ENCODE measurements around the gene TSNAX. TPM values are rescaled to one million over a fixed set of nuclear protein-coding genes. Genes with fewer than 3 reads are reported as not detected.

TSNAX gene
- total and polyA plus RNA-seq, 9 of the 15 experiments (the other 6 are each of a cell fraction or from before 2014, with no cell fraction given), result 33.8 to 102 (median 61.2) TPM

GRCh38 chr1:231528172-231529029, at the start of gene TSNAX (continued):
- TF ChIP-seq MGA (IDR thresholded peaks at IDR 0.05) (peak; percentile 91), FOXJ2 (tag; IDR thresholded peaks at IDR 0.05) (0 out of 2 replicates have a peak, but pooled peaks have one; percentile 26), RBFOX2 (IDR thresholded peaks at IDR 0.05; ENCODE audit: low read depth, low read length) (peak; percentile 91), HBP1 (CRISPR knock-in tag; IDR thresholded peaks at IDR 0.05) (no peak), E2F1 (CRISPR knock-in tag; IDR thresholded peaks at IDR 0.05) (peak; percentile 59), MECOM (CRISPR knock-in tag; IDR thresholded peaks at IDR 0.05) (no peak), ATF3 (IDR thresholded peaks at IDR 0.05) (no peak), ATF3 (CRISPR knock-in tag; conservative IDR thresholded peaks at IDR 0.05) (no peak; the same call in none of the 2 replicates), LCOR (CRISPR knock-in tag; IDR thresholded peaks at IDR 0.05) (peak; percentile 95), NCOA2 (IDR thresholded peaks at IDR 0.05; ENCODE audit: partially characterized antibody in 2 of 2) (peak in 1 of 2 experiments; percentile 99), ZNF444 (CRISPR knock-in tag; IDR thresholded peaks at IDR 0.05) (no peak)
